RWPE2 (cell line): ENCODE measurements around the gene ADK.

Experiments
- ATAC-seq: fragments of 200-7000 bp; cut with Tn5 transposase; 3 replicates; pipeline ENCODE4 v1.9.1; 2021; ENCODE audit warnings: low read depth
- DNase-seq: peaks from one replicate; pipeline ENCODE4 v3.0.0-alpha.2; 2020; ENCODE audit warnings: low spot score
- H3K27ac ChIP-seq: fragments of 450-650 bp; 2 replicates; pipeline ENCODE4 v1.5.1; 2017; ENCODE audit warnings: mild to moderate bottlenecking; ENCODE audit not compliant: poor library complexity, severe bottlenecking
- H3K27me3 ChIP-seq: fragments of 250-450 bp; sonication (Bioruptor Pico); 2 replicates; pipeline ENCODE4 v1.5.1; 2021; ENCODE audit warnings: mild to moderate bottlenecking, moderate library complexity; ENCODE audit not compliant: insufficient read depth, poor library complexity, severe bottlenecking
- H3K36me3 ChIP-seq: fragments of 250-450 bp; sonication (Bioruptor Pico); 2 replicates; pipeline ENCODE4 v1.5.1; 2020; ENCODE audit warnings: low read depth, mild to moderate bottlenecking, moderate library complexity
- H3K4me1 ChIP-seq: fragments of 250-450 bp; sonication (Bioruptor Pico); 2 replicates; pipeline ENCODE4 v1.5.1; 2021; ENCODE audit warnings: mild to moderate bottlenecking, moderate library complexity; ENCODE audit not compliant: insufficient read depth, poor library complexity, severe bottlenecking
- H3K4me3 ChIP-seq: fragments of 250-450 bp; sonication (Bioruptor Pico); 2 replicates; pipeline ENCODE4 v1.5.1; 2021; ENCODE audit warnings: mild to moderate bottlenecking, moderate library complexity; ENCODE audit not compliant: severe bottlenecking
- H3K9me3 ChIP-seq: fragments of 250-450 bp; sonication (Bioruptor Pico); 2 replicates; pipeline ENCODE4 v1.5.1; 2021; ENCODE audit warnings: mild to moderate bottlenecking, moderate library complexity; ENCODE audit not compliant: severe bottlenecking
- TF ChIP-seq, protein P1 (sequence below): fragments of 450-650 bp; IDR thresholded peaks from one replicate; pipeline ENCODE4 v1.5.1; 2017; ENCODE audit warnings: mild to moderate bottlenecking, moderate library complexity; ENCODE audit not compliant: poor library complexity, severe bottlenecking

The ADK gene

DNA sequence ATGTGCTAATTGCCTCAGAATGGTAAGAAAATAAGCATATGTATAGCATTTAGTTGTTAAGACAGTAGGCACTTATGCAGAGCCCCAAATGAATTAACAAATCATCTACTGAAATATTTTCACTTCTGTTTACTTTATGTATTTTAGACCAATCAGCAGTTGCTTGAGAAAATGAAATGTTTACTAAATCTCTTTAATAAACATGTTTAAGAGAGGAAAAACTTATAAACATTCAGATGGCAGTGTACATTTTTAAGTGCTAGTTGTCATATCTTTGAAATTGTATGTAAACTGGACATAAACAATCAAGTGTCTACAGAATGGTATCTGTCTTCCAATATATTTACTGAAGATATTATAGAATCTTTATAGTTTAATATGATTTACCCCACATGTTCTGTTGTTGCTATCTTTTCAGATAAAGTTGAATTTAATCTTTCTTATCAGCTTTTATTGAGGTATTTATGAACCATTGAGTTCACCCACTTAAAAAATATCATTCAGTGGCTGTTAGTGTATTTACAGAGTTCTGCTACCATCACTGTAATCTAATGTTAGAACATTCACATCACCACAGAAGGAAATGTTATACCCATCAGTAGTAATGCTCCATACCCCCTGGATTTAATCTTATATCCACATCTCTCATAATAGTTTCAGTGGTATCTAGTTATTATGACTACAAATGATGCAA, 264.3 kb downstream of the ADK start:
- Histone ChIP-seq H3K4me3 (no peak overlapping the region), H3K27ac (no peak overlapping the region), H3K36me3 (peaks cover 35% of the 10 kb centered on the region), H3K4me1 (no peaks in the 10 kb centered on the region), H3K27me3 (no peaks in the 10 kb centered on the region), H3K9me3 (peaks cover 2% of the 10 kb centered on the region)
- ATAC-seq: no peak
- TF ChIP-seq, protein P1, sequence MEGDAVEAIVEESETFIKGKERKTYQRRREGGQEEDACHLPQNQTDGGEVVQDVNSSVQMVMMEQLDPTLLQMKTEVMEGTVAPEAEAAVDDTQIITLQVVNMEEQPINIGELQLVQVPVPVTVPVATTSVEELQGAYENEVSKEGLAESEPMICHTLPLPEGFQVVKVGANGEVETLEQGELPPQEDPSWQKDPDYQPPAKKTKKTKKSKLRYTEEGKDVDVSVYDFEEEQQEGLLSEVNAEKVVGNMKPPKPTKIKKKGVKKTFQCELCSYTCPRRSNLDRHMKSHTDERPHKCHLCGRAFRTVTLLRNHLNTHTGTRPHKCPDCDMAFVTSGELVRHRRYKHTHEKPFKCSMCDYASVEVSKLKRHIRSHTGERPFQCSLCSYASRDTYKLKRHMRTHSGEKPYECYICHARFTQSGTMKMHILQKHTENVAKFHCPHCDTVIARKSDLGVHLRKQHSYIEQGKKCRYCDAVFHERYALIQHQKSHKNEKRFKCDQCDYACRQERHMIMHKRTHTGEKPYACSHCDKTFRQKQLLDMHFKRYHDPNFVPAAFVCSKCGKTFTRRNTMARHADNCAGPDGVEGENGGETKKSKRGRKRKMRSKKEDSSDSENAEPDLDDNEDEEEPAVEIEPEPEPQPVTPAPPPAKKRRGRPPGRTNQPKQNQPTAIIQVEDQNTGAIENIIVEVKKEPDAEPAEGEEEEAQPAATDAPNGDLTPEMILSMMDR: no peak
- DNase-seq: no peak

DNA sequence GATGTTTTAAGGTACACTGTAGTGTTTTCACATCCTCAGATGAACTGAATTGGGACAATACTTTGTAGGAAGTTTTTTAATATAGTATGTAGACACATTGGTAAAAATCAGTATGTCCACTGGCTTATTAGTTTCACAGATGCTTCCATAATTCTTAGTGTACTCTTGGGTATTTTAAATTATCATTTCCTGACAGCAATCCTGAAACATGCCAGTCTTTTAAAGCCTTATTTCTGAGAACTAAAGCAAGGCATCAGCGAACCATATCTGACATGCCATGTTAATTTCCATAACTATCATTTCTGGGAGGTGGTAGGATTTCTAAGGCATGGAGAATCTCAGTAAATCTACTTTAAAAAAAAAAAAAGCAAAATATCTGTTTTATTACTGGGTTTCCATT, 266.4 kb downstream of the ADK start:
- peaks cover 18% of the 10 kb centered on the region for H3K36me3 ChIP-seq
- no peaks in the 10 kb centered on the region for H3K9me3 ChIP-seq
- H3K27ac ChIP-seq: no peak overlapping the region
- ATAC-seq (no peak), DNase-seq (no peak)
- no peak overlapping the region for H3K4me3 ChIP-seq
- TF ChIP-seq, protein P1: no peak
- no peaks in the 10 kb centered on the region for H3K4me1 ChIP-seq
- no peaks in the 10 kb centered on the region for H3K27me3 ChIP-seq

DNA sequence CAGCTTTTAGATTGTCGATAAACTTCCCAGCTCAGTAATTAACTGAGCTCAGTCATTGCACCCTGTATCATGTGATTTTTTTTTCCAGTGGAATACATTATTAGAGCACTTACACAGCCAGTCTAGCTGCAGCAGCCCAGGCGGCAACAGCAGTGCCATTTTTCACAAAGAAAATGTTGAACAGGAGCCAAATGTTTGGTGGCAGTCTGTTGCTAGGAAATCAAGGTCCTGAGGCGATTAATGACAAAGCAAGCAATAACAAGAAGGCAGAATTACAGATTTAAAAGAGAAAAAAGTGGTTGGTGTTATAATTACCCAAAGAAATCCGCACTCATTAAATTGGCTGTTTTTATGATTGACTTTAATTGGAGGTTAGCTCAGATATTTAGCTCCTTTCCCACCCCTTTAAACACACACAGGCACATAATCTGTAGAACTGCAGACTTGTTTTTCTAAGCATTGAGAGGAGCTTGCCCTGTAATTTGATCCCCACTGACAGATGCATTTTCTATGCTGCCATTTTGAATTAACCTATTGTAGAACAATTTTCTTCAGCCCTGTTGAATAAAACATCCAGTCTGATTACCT, 267.4 kb downstream of the ADK start:
- TF ChIP-seq, protein P1: no peak
- Histone ChIP-seq H3K36me3 (peaks cover 15% of the 10 kb centered on the region), H3K9me3 (no peaks in the 10 kb centered on the region), H3K4me1 (no peaks in the 10 kb centered on the region), H3K4me3 (no peak overlapping the region), H3K27me3 (no peaks in the 10 kb centered on the region), H3K27ac (no peak overlapping the region)
- ATAC-seq (no peak), DNase-seq (no peak)

DNA sequence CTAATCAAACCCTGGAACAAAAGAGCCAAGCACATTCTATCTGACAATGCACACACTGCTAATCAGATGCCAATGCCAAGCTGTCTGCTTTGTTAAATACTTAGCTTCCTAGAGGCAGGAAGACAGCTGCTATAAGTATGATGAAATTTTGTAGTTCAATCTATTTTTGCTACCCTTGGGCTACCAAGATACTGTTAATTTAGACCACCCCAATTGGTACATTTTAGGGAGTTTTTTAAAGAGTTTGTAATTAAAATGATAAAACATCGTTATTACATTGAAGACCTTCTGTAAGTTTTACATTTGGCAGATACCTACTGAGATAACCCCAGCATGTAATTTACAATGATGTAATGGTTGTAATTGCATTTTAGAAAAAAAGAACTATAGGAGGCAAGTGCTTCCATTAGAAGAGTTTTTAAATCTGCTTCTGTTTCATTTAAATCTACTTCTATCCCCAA, 268.5 kb downstream of the ADK start:
- peaks cover 15% of the 10 kb centered on the region for H3K36me3 ChIP-seq

More for the DNA sequence above, 268.5 kb downstream of the ADK start:
- no peaks in the 10 kb centered on the region for H3K9me3 ChIP-seq
- no peaks in the 10 kb centered on the region for H3K27me3 ChIP-seq
- no peak overlapping the region for H3K27ac ChIP-seq
- no peak overlapping the region for H3K4me3 ChIP-seq
- ATAC-seq: no peak
- H3K4me1 ChIP-seq: no peaks in the 10 kb centered on the region
- TF ChIP-seq, protein P1: no peak
- no peak for DNase-seq
